HG03469 (cell line): ENCODE measurements around the gene FXYD1.
"Not testable (repeated sequence)": the region's sequence is repeated elsewhere in the genome, so short reads cannot be mapped to it uniquely, and the experiment has no call there.

Experiments used
- ATAC-seq: cut with Tn5 transposase; IDR thresholded peaks from one replicate; pipeline ENCODE4 v1.9.1; 2021; ENCODE audit warnings: mild to moderate bottlenecking, moderate library complexity, moderate number of reproducible peaks; ENCODE audit not compliant: unreplicated experiment

FXYD1 gene

GRCh38 chr19:35138305-35138892, at the start of gene FXYD1:
FXYD1 (plus strand) TSS chr19:35138824; CDS start chr19:35140080, 1,256 bp downstream.
- ATAC-seq = no peak

GRCh38 chr19:35089554-35089953, 49.1 kb upstream of the FXYD1 start:
- ATAC-seq = no peak

DNA sequence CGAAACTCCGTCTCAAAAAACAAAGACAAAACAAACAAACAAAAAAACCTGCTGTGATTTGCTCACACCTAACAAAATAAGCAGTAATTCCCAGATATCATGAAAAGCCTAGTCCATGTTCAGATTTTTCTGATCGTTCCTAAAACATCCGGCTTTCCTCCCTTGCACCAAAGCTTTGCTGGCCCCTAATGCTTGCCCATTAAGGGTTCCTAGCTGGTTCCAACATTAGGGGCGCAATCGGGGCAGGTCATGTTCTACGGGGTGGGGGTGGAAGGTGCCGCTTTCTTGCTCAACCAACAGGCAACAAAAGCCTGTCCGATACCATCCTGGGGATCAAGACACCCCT, 48.5 kb upstream of the FXYD1 start:
- no peak for ATAC-seq

- no peak for ATAC-seq
Measured at GRCh38 chr19:35090506-35091214, 48.0 kb upstream of the FXYD1 start.

- ATAC-seq = no peak
Measured at GRCh38 chr19:35093430-35093829, 45.2 kb upstream of the FXYD1 start.

DNA sequence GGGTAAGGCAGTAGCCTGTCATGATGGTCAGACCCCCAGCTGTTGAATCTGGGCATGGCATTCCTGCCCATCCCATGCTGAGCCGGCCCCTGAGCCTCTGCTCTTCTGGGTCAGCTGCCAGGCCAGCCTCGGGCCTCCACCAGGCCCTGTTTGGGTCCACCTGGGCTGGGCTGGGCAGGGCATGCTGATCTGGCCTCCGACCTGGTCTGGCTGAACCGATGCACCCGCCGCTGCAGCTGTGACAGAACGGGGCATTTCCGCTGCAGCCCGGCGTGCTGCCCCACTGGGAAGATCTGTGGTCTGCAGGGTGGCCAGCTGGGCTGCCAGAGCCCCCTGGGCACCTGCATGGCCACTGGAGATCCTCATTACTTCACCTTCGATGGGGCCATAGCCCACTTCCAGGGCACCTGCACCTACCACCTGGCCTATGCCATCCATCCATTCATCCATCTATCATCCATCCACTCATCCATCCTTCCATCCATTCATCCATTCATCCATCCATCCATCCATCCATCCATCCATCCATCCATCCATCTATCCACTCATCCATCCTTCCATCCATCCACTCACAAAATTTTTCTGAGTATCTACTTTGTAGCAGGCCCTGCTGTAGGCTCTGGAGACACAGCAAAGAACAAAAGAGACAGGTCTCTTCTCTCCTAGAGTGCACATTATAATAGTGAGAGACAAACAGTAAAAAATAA, 44.5 kb upstream of the FXYD1 start:
- no peak for ATAC-seq

DNA sequence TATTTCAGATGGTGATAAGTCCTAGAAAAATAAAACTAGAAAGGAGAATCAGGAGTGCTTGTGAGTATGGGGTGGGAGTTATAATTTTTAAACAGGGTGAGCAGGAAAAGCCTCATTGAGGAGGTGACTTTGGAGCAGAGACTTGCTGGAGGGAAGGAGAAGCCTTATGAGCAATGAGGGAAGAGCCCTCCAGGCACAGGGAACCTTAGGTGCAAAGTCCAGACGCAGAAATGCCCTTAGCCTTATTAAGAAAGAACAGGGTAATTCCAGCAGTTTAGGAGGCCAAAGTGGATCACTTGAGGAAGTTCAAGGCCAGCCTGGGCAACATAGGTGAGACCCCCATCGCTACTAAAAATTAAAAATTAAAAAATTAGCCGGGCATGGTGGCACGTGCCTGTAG, 44.0 kb upstream of the FXYD1 start:
- ATAC-seq = no peak

DNA sequence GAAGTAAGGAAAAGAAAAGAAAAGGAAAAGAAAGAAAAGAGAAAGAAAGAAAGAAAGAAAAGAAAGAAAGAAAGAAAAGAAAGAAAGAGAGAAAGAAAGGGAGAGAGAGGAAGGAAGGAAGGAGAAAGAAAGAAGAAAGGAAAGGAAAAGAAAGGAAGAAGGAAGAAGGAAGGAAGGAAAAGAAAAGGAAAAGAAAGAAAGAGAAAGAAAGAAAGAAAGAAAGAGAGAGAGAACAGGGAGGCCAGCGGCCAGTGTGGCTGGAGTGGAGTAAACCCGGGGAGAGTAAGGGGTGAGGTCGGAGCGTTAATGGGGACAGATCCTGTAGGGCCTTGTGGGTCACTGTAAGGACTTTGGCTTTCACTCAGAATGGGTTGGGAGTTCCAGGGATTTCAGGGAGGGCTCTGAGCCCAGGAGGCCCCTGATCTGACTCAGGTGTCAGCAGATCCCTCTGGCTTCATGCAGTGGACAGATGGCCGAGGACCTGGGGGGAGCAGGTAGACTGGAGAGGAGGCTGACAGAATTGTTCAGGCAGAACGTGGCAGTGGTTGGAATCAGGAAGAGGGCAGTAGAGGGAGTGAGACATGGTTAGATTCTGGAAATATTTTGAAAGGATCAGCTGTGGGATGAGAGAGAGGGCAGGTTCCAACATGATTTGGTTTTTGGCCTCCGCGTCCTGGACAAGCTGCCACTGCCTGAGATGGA, 42.8 kb upstream of the FXYD1 start:
- ATAC-seq = no peak

DNA sequence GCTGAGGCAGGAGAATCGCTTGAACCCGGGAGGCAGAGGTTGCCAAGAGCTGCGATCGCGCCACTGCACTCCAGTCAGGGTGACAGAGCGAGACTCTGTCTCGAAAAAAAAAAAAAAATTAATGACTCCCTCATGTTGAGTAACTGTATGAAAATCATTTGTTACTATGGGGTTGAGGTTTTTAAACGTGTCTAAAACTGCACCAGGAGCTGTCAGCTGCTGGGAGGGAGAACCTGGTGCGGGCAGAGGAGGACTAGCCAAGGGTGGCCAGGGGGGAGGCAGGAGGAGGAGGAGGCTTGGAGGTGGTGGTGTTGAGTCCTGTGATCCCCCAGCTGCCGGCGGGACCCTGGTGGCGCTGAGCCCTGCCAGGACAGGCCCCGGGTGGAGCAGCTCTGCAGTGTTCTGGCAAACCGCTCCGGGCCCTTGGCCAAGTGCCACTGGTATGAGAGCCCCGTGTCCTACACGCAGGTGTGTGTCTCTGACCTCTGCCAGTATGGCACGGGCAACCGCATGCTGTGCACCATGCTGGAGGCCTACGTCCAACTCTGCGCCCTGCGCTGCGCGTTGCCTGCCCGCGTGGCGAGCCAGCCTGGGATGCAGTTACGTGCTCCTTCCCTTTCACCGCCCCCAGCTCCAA, 40.1 kb upstream of the FXYD1 start:
- no peak for ATAC-seq

GRCh38 chr19:35099155-35099896, 39.3 kb upstream of the FXYD1 start:
- no peak for ATAC-seq

DNA sequence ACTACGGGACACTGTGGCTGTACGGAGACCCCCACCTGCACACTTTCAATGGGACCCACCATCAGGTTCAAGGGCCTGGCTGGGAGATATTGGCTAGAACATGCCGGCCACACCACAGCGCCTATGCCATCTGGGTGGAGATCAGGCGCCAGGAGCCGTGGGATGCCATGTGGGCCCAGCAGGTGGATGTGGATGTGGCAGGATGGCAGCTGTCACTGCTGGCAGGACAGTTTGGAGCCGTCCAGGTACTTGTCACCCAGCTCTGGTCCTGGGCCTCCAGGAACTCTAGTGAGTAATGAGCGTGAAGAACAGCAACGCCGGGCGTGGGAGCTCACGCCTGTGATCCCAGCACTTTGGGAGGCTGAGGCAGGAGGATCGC, 38.7 kb upstream of the FXYD1 start:
- ATAC-seq = no peak

- no peak for ATAC-seq
Measured at GRCh38 chr19:35100588-35101533, 37.8 kb upstream of the FXYD1 start.

DNA sequence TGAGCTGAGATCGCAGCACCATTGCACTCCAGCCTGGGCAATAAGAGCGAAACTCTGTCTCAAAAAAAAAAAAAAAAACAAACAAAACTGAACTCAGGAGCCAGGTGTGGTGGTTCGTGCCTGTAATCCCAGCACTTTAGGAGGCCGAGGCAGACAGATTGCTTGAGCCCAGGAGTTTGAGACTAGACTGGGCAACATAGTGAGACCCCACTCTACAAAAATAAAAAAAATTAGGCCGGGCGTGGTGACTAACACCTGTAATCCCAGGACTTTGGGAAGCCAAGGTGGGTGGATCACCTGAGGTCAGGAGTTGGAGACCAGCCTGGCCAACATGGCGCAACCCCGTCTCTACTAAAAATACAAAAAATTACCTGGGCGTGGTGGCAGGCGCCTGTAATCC, 36.7 kb upstream of the FXYD1 start:
- not testable (repeated sequence) for ATAC-seq

DNA sequence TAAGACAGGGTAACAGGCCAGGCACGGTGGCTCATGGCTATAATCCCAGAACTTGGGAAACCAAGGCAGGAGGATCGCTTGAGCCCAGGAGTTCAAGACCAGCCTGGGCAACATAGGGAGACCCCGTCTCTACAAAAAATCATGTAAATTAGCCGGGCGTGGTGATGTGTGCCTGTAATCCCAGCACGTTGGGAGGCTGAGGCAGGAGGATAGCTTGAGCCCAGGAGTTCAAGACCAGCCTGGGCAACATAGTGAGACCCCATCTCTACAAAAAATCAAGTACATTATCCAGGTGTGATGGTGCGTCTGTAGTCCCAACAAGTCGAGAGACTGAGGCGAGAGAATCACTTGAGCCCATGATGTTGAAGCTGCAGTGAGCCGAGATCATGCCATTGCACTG, 35.0 kb upstream of the FXYD1 start:
- ATAC-seq = not testable (repeated sequence)

DNA sequence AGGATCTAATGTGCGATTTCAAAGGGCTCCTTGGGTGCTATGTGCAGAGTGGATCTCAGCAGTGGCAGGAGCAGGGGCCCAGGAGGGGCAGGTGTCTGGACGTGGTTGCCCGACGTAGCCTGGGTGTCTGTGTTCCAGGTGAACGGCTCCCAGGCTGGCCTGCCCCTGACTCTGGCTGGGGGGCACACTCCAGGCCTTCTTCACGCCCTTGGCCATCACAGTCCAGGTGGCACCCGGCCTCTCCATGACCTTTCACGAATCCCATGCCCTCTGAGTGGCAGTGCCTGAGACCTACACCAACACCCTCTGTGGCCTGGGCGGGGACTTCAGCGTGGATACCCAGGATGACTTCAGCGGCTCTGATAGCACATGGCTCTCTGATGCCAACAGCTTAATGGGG, 34.3 kb upstream of the FXYD1 start:
- no peak for ATAC-seq

DNA sequence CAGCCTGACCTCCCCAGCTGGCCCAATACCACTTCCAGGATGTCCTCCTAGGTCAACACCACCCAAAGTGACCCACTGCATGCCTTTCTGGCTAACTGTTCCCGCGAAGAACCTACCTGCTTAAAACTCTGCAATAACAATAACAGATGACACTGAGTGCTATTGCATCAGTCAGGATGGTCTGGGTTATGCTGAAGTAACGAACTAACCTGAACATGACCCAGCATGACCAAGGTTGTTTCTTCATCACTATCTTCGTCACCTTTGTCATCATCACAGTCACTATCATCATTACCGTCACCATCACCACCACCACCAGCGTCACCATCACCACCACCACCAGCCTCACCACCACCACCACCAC, 33.6 kb upstream of the FXYD1 start:
- ATAC-seq = no peak

DNA sequence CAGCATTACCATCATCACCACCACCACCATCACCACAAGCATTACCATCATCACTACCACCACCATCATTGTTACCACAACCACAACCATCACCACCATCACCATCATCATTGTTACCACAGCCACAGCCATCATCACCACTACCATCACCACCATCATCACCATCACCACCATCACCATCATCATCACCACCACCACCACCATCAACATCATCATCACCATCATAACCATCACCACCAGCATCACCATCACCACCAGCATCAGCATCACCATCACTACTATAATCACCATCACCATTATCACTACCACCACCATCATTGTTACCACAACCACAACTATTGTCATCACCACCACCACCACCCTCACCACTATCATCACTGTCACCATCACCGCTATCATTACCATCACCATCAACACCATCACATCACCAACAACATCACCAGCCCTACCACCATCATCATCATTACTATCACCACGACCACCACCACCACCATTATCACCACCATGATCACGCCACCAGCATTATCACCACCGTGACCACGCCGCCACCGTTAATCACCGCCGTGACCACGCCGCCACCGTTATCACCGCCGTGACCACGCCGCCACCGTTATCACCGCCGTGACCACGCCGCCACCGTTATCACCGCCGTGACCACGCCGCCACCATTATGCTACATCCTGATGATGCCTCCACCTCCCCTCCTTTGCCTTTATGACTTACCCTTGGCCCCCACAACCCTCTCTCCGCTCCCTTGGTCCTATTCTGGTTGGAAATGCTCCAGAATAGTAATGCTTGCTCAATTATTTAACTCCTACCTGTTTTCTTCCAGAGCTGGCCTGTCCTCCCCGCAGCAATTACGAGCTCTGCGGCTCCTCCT, 33.0 kb upstream of the FXYD1 start:
- ATAC-seq = no peak

GRCh38 chr19:35106291-35106583, 32.4 kb upstream of the FXYD1 start:
- no peak for ATAC-seq
